Sigmoid colon (tissue), 4 donors: Measurements from ENCODE around the gene CEP43.

Experiments used
- EP300 ChIP-seq, 4 donors: sonication (generic); formaldehyde crosslinking; IDR thresholded peaks; one replicate each; pipeline ENCODE4 v1.6.1; 2017; ENCODE audit warnings: antibody characterized with exemption in 4 of 4
- POLR2A ChIP-seq, 2 donors: fragments of 450-650 bp; IDR thresholded peaks; one replicate each; pipeline ENCODE4 v1.6.1; 2016; ENCODE audit warnings: antibody characterized with exemption in 2 of 2, mild to moderate bottlenecking in 2 of 2, moderate library complexity in 2 of 2
- POLR2AphosphoS5 ChIP-seq, 4 donors: sonication (generic); formaldehyde crosslinking; IDR thresholded peaks; one replicate each; pipeline ENCODE4 v1.6.1; 2017; ENCODE audit warnings: antibody characterized with exemption in 4 of 4
- TF ChIP-seq, protein P1 (sequence below), 4 experiments: fragments of 450-650 bp in 3 of 4; fragments of 200-600 bp in 1 of 4; IDR thresholded peaks; one replicate each; pipeline ENCODE4 v1.5.1; 2016 to 2019; ENCODE audit warnings: antibody characterized with exemption in 4 of 4, mild to moderate bottlenecking in 3 of 4, moderate library complexity in 2 of 4

DNA sequence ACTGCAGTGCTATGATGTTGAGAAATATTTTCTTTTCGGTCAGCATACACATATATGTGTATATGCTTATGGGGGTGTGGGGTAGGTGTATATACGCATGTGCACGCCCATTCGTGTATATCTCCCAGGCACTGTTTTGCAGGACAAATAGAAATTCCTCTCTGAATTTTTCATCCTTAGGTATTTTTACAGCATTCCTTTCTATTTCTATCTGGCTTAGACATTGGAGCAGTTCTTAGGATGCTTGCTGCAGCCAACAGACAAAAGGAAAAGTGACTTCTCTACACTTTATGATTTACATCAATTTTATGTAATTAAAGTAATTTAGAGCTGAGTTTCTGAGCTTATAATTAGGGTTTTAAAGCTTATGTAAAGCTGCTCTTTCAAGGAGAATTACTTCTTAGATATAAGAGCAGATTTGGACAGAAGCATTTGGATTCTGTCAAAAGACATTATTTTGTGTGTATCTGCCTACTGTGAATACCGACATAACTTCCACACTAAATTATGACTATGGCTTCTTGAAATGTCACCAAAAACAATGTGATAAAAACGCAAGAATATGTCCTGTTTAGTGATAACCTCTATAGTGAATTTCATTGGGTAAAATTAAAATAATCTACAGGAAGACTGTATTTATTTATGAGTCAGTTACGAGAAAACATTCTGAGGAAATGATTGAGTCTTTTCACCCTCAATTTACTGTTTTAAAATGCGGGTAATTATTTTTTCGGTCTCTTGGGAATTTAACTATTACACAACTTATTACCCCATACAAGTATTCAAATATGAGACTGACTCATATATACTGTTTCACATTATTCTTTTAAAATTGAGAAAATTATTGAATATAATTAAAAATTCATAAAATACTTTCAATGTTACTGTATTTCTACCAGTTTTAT, 21.3 kb upstream of the CEP43 start:
- TF ChIP-seq, protein P1, sequence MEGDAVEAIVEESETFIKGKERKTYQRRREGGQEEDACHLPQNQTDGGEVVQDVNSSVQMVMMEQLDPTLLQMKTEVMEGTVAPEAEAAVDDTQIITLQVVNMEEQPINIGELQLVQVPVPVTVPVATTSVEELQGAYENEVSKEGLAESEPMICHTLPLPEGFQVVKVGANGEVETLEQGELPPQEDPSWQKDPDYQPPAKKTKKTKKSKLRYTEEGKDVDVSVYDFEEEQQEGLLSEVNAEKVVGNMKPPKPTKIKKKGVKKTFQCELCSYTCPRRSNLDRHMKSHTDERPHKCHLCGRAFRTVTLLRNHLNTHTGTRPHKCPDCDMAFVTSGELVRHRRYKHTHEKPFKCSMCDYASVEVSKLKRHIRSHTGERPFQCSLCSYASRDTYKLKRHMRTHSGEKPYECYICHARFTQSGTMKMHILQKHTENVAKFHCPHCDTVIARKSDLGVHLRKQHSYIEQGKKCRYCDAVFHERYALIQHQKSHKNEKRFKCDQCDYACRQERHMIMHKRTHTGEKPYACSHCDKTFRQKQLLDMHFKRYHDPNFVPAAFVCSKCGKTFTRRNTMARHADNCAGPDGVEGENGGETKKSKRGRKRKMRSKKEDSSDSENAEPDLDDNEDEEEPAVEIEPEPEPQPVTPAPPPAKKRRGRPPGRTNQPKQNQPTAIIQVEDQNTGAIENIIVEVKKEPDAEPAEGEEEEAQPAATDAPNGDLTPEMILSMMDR (IDR thresholded peaks at IDR 0.05), result no peak
- TF ChIP-seq POLR2A (IDR thresholded peaks at IDR 0.05) (no peak), POLR2AphosphoS5 (IDR thresholded peaks at IDR 0.05) (no peak), EP300 (IDR thresholded peaks at IDR 0.05) (no peak)
